BJ (cell line): ENCODE measurements around the gene PRTN3. TPM values are rescaled to one million over a fixed set of nuclear protein-coding genes. Genes with fewer than 3 reads are reported as not detected.

ENCODE experiments used
- CTCF ChIA-PET: fragments of 350-600 bp; formaldehyde crosslinking; extraction: SDS; loops from one replicate; lab custom pipeline; 2021; ENCODE audit warnings: antibody characterized with exemption, inconsistent platforms; lab: Yijun Ruan, JAX
- POLR2A ChIA-PET: fragments of 300-600 bp; sonication (Branson Sonifier 250); formaldehyde crosslinking; extraction: SDS; loops from one replicate; lab custom pipeline; 2021; ENCODE audit warnings: antibody characterized with exemption; lab: Charles Lee
- DNase-seq: peaks from one replicate; pipeline ENCODE4 v3.0.0-alpha.2; 2011; ENCODE audit warnings: low read depth
- H3K27me3 ChIP-seq: 2 replicates; pipeline ENCODE4 v1.6.0; 2011; ENCODE audit warnings: low read length; ENCODE audit not compliant: control insufficient read depth, insufficient read depth
- H3K36me3 ChIP-seq: 2 replicates; pipeline ENCODE4 v1.5.1; 2011; ENCODE audit warnings: low read length; ENCODE audit not compliant: control insufficient read depth, insufficient read depth
- H3K4me3 ChIP-seq: 2 replicates; pipeline ENCODE4 v1.5.1; 2011; ENCODE audit warnings: low read depth, mild to moderate bottlenecking, control low read depth, low read length
- CTCF ChIP-seq: IDR thresholded peaks from 2 replicates; pipeline ENCODE4 v1.5.1; 2011; ENCODE audit warnings: low read depth, mild to moderate bottlenecking, control low read depth, inconsistent platforms, low read length, moderate library complexity; ENCODE audit not compliant: insufficient read depth
- polyA plus RNA-seq: library from polyadenylated mRNA; depleted of rRNA; stranded (reverse); fragments of >200 nt; gene quantifications from 2 replicates; pipeline ENCODE4 v1.2.3, GENCODE V29; 2011

The PRTN3 gene
- polyA plus RNA-seq, 1 experiment, result not detected

- no peak for DNase-seq
- ChIA-PET CTCF (interaction anchor here (0.6 to 2.4 kb wide), 5 partner anchors 32 to 233 kb away, joined by 3 to 12 read pairs (median 5); partner anchors contain the start of genes RNU6-9 and WDR18), POLR2A (no interaction called here)
- TF ChIP-seq CTCF, result peak; percentile 28; the same call in 1 of the 2 replicates
- no peaks in the 10 kb centered on the region; the same call in 1 of the 2 replicates for H3K36me3 ChIP-seq
- no peak overlapping the region for H3K4me3 ChIP-seq
- H3K27me3 ChIP-seq, result no peaks in the 10 kb centered on the region
Measured at GRCh38 chr19:861756-862580, 21.2 kb downstream of the PRTN3 start.

DNA sequence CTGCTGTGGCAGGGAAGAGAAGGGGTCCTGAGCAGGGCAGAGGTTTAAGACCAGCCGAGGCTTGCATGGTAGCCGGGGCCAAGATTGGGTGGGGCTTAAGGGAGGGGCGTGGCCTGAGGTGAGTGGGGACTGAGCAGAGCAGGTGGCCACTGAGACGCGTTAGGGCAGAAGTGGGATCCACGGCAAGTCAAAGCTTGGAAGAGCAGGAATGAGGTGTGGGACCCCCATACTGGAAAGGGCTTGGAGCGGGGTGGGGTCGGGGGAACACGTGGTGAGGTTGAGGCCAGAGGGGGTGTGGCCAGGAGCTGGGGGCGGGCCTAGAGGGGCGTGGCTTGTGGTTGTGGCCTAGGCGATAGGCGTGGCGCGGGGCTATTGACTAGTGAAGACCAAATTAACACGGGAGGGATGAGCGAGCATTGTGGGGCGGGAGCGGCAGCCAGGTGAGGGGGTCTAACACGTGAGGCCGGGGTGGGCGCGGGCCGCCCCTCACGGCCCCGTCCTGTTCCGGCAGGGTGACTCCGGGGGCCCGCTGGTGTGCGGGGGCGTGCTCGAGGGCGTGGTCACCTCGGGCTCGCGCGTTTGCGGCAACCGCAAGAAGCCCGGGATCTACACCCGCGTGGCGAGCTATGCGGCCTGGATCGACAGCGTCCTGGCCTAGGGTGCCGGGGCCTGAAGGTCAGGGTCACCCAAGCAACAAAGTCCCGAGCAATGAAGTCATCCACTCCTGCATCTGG, 21.9 kb downstream of the PRTN3 start:
- no peak for TF ChIP-seq CTCF
- ChIA-PET POLR2A (no interaction called here), CTCF (interaction anchor here (0.8 to 2.4 kb wide), 16 partner anchors 10 to 164 kb away, joined by 3 to 23 read pairs (median 5); partner anchors contain the start of genes CNN2, RNU6-9 and WDR18)
- Histone ChIP-seq H3K36me3 (peaks cover 4% of the 10 kb centered on the region), H3K27me3 (no peaks in the 10 kb centered on the region), H3K4me3 (peak overlapping the region; percentile 23)
- no peak for DNase-seq

DNA sequence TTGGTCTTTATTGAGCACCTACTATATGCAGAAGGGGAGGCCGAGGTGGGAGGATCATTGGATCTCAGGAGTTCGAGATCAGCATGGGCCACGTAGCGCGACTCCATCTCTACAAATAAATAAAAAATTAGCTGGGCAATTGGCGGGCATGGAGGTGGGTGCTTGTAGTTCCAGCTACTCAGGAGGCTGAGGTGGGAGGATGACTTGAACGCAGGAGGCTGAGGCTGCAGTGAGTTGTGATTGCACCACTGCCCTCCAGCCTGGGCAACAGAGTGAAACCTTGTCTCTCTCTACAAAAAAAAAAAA, 22.5 kb downstream of the PRTN3 start:
- TF ChIP-seq CTCF, result no peak
- POLR2A ChIA-PET, result no interaction called here
- CTCF ChIA-PET, result interaction anchor here (0.7 to 2.4 kb wide), 22 partner anchors 9 to 163 kb away, joined by 3 to 23 read pairs (median 4); partner anchors contain the start of genes CNN2, RNU6-9 and WDR18
- no peaks in the 10 kb centered on the region for H3K27me3 ChIP-seq
- peaks cover 9% of the 10 kb centered on the region for H3K36me3 ChIP-seq
- no peak for DNase-seq
- H3K4me3 ChIP-seq, result no peak overlapping the region

- DNase-seq, result no peak
- no peak for TF ChIP-seq CTCF
- Histone ChIP-seq H3K4me3 (no peak overlapping the region), H3K27me3 (no peaks in the 10 kb centered on the region), H3K36me3 (peaks cover 21% of the 10 kb centered on the region)
- POLR2A ChIA-PET, result no interaction called here
- CTCF ChIA-PET, result interaction anchor here (0.6 kb wide), 1 partner anchor 12 kb away, joined by 3 read pairs; no protein-coding TSS in a partner anchor
Measured at GRCh38 chr19:866769-867300, 26.0 kb downstream of the PRTN3 start.
